Liver (tissue), 2 donors: ENCODE measurements around the gene WFDC12.

Experiments
- REST ChIP-seq: IDR thresholded peaks from 2 replicates; pipeline ENCODE4 v1.6.1; 2016; ENCODE audit warnings: antibody characterized with exemption, mild to moderate bottlenecking
- SP1 ChIP-seq: IDR thresholded peaks from 2 replicates; pipeline ENCODE4 v1.6.1; 2018; ENCODE audit warnings: antibody characterized with exemption, mild to moderate bottlenecking
- donor health status: healthy.

- TF ChIP-seq SP1 (no peak), REST (no peak)
Measured at GRCh38 chr20:45124365-45124764, at the start of gene WFDC12.
